BE2C (cell line): Measurements from ENCODE around the gene HDAC4.

ENCODE experiments used
- DNase-seq: peaks from one replicate; pipeline ENCODE4 v3.0.0-alpha.2; 2020
- H3K27me3 ChIP-seq: fragments of 250-450 bp; sonication (Bioruptor Pico); 2 replicates; pipeline ENCODE4 v1.5.1; 2020; ENCODE audit warnings: mild to moderate bottlenecking
- H3K36me3 ChIP-seq: fragments of 250-450 bp; sonication (Bioruptor Pico); 2 replicates; pipeline ENCODE4 v1.5.1; 2020; ENCODE audit warnings: mild to moderate bottlenecking
- H3K4me1 ChIP-seq: fragments of 250-450 bp; sonication (Bioruptor Pico); 2 replicates; pipeline ENCODE4 v1.5.1; 2020
- H3K4me3 ChIP-seq: 2 replicates; pipeline ENCODE4 v1.5.1; 2011; ENCODE audit warnings: low read depth, low read length
- H3K9me3 ChIP-seq: fragments of 250-450 bp; sonication (Bioruptor Pico); 2 replicates; pipeline ENCODE4 v1.5.1; 2020
- TF ChIP-seq, protein P1 (sequence below): IDR thresholded peaks from 2 replicates; pipeline ENCODE4 v1.5.1; 2012; ENCODE audit warnings: mild to moderate bottlenecking, low read depth, low read length

The HDAC4 gene

GRCh38 chr2:239329284-239329971, 71.4 kb downstream of the HDAC4 start:
- no peaks in the 10 kb centered on the region for H3K27me3 ChIP-seq
- H3K36me3 ChIP-seq: no peaks in the 10 kb centered on the region; the same call in 1 of the 2 replicates
- TF ChIP-seq, protein P1, sequence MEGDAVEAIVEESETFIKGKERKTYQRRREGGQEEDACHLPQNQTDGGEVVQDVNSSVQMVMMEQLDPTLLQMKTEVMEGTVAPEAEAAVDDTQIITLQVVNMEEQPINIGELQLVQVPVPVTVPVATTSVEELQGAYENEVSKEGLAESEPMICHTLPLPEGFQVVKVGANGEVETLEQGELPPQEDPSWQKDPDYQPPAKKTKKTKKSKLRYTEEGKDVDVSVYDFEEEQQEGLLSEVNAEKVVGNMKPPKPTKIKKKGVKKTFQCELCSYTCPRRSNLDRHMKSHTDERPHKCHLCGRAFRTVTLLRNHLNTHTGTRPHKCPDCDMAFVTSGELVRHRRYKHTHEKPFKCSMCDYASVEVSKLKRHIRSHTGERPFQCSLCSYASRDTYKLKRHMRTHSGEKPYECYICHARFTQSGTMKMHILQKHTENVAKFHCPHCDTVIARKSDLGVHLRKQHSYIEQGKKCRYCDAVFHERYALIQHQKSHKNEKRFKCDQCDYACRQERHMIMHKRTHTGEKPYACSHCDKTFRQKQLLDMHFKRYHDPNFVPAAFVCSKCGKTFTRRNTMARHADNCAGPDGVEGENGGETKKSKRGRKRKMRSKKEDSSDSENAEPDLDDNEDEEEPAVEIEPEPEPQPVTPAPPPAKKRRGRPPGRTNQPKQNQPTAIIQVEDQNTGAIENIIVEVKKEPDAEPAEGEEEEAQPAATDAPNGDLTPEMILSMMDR: no peak
- H3K9me3 ChIP-seq: no peaks in the 10 kb centered on the region
- peak; percentile 53 for DNase-seq
- H3K4me3 ChIP-seq: no peak overlapping the region
- H3K4me1 ChIP-seq: peaks cover 47% of the 10 kb centered on the region

DNA sequence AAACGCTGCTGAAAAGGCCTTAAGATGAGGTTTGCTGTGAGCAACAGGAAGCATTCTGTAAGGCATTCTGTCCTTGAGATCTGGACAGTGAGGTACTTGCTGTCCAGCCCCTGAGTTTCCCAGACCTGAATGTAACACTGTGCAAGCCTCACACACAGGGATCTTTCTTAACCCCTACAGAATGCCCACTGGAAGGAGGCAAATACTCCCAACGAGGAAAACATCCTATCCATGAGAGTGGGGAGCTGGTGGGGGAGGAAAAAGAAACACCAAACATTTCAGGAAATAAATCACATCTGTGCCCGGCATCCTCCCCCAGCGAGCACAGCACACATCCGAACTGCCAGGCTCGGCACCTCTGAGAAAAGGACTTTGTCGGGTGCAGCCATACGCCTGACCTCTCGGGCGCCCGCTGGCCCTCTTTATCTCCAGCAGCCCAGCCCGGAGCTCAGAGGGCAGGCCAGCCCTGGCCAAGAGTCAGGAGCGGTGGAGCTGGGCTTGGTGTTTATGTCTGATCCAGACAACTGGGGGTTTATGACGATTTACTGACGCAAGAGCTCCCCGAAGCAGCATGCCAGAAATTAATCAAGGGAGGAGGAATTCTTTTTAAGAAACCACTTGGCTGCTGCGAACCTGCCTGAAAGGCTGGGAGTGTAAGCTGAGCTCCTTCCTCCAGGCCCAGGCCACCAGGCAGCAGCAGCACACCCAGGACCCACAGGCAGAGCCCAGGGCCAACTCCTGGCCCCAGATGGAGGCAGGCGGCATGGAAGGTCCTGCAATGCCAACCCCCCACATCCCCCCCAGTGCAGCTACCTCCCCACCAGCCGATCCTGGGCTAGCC, 72.2 kb downstream of the HDAC4 start:
- peak; percentile 58 for DNase-seq
- Histone ChIP-seq H3K27me3 (no peaks in the 10 kb centered on the region), H3K36me3 (no peaks in the 10 kb centered on the region; the same call in 1 of the 2 replicates), H3K9me3 (no peaks in the 10 kb centered on the region), H3K4me1 (peaks cover 47% of the 10 kb centered on the region), H3K4me3 (no peak overlapping the region)
- TF ChIP-seq, protein P1: no peak

DNA sequence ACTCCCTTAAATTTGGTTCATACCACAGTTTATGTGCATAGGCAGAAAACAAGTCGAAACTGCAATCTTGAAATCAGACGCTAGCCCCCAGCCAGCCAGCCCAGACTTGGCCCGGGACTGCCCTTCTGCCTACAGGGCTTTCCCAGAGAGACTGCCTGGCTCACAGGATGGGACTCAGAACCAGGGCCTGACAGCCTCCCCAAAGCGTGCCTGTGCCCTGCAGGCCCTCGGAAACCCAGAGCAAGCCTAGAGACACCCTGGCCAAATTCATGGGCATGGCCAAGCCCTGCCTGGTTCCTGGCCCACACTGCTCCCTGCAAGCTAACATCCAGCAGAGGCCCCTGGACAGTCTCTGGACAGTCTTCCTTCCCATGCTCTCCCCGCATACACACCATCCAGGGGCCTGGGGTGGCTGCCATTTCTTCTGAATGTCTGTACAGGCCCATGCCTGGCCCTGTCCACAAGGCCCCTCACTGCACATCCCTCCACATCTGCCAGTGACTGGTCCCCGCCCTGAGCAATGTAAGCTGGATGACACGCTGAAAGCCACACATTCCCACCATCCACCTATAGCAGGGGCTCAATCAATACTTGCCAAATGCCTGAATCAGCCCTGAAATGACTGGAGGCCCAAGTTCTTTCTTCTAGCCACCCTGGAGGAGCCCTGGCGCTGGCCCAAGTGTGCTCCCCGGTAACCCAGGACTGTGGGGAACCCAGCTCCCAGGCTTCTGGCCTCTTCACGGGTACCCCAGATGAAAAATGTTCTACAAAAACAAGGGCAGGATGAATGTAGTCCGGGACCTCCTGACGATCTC, 73.1 kb downstream of the HDAC4 start:
- no peaks in the 10 kb centered on the region; the same call in 1 of the 2 replicates for H3K36me3 ChIP-seq
- H3K4me3 ChIP-seq: no peak overlapping the region
- no peaks in the 10 kb centered on the region for H3K27me3 ChIP-seq
- no peak for DNase-seq
- TF ChIP-seq, protein P1: no peak
- H3K9me3 ChIP-seq: no peaks in the 10 kb centered on the region
- H3K4me1 ChIP-seq: peaks cover 47% of the 10 kb centered on the region

- no peak for DNase-seq
- Histone ChIP-seq H3K4me1 (peaks cover 46% of the 10 kb centered on the region), H3K9me3 (no peaks in the 10 kb centered on the region)
These were observed 73.8 kb downstream of the HDAC4 start for GRCh38 chr2:239326831-239327535.

DNA sequence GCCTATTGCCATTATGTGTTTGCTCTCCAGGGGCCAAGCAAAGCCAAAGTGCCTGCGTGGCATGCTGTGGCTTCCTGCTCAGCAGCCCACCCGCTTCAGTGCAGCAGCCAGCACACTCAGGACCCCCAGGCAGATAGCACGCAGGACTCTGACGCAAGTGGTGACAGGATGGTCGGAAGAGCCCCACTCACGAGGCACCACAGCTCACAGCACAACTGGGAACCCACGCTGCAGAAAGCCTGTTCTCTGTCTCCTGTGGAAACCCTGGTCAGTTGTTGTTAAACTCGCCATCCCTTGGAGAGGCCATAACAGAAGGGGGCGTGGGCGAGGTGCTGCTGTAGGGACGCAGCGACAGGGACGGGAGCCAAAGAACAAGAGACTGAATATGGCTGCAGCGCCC, 76.4 kb downstream of the HDAC4 start:
- Histone ChIP-seq H3K4me1 (peaks cover 22% of the 10 kb centered on the region), H3K4me3 (no peak overlapping the region), H3K9me3 (no peaks in the 10 kb centered on the region), H3K36me3 (no peaks in the 10 kb centered on the region; the same call in 1 of the 2 replicates), H3K27me3 (no peaks in the 10 kb centered on the region)
- TF ChIP-seq, protein P1: no peak
- DNase-seq: no peak

More at GRCh38 chr2:239326831-239327535, 73.8 kb downstream of the HDAC4 start:
- no peaks in the 10 kb centered on the region for H3K27me3 ChIP-seq
- H3K4me3 ChIP-seq: no peak overlapping the region
- no peaks in the 10 kb centered on the region; the same call in 1 of the 2 replicates for H3K36me3 ChIP-seq
- TF ChIP-seq, protein P1: no peak
